ENCODE data around the gene CHMP4A.

DNA sequence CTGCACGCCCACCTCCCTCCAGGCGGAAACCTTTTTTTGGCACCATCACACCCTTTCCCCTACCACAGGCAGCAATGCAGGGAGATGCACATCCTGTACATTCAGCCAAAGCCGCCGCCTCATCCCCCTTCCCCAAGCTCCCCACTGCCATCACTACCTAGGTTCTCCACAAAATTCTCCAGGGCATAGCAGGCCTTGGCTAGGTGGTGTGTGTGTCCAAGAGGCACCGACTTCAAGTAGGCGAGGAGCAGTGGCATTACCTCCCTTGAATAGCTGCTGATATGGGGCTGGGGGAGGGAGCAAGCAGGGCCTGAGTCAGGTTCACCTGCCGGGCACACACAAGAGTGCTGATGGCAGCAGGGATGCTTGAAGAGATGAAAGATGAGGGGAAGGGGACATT lies 28.3 kb downstream of the CHMP4A start:
- TF ChIP-seq, protein P1, sequence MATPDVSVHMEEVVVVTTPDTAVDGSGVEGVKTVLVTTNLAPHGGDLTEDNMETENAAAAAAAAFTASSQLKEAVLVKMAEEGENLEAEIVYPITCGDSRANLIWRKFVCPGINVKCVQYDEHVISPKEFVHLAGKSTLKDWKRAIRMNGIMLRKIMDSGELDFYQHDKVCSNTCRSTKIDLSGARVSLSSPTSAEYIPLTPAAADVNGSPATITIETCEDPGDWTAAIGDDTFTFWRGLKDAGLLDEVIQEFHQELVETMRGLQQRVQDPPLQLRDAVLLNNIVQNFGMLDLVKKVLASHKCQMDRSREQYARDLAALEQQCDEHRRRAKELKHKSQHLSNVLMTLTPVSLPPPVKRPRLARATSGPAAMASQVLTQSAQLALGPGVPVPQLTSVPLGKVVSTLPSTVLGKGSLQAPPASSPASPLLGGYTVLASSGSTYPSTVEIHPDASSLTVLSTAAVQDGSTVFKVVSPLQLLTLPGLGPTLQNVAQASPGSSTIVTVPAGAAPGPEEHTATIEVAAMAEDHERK (CRISPR knock-in tag; IDR thresholded peaks at IDR 0.05; ENCODE audit: low read depth) = no peak
- TF ChIP-seq, protein P2, sequence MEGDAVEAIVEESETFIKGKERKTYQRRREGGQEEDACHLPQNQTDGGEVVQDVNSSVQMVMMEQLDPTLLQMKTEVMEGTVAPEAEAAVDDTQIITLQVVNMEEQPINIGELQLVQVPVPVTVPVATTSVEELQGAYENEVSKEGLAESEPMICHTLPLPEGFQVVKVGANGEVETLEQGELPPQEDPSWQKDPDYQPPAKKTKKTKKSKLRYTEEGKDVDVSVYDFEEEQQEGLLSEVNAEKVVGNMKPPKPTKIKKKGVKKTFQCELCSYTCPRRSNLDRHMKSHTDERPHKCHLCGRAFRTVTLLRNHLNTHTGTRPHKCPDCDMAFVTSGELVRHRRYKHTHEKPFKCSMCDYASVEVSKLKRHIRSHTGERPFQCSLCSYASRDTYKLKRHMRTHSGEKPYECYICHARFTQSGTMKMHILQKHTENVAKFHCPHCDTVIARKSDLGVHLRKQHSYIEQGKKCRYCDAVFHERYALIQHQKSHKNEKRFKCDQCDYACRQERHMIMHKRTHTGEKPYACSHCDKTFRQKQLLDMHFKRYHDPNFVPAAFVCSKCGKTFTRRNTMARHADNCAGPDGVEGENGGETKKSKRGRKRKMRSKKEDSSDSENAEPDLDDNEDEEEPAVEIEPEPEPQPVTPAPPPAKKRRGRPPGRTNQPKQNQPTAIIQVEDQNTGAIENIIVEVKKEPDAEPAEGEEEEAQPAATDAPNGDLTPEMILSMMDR (CRISPR knock-in tag; IDR thresholded peaks at IDR 0.05) = no peak
- TF ChIP-seq SMC3 (IDR thresholded peaks at IDR 0.05; ENCODE audit: low read length) = no peak
- TF ChIP-seq ZNF44 (CRISPR knock-in tag; IDR thresholded peaks at IDR 0.05) = no peak
- TF ChIP-seq, protein P3, sequence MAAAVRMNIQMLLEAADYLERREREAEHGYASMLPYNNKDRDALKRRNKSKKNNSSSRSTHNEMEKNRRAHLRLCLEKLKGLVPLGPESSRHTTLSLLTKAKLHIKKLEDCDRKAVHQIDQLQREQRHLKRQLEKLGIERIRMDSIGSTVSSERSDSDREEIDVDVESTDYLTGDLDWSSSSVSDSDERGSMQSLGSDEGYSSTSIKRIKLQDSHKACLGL (CRISPR knock-in tag; IDR thresholded peaks at IDR 0.05) = no peak
- no peak for TF ChIP-seq RAD21 (CRISPR knock-in tag; IDR thresholded peaks at IDR 0.05)
- no peak for TF ChIP-seq FOXA1 (IDR thresholded peaks at IDR 0.05)
- TF ChIP-seq FOXA1 (CRISPR knock-in tag; IDR thresholded peaks at IDR 0.05) = no peak
- TF ChIP-seq PHF8 (CRISPR knock-in tag; IDR thresholded peaks at IDR 0.05) = no peak
- no peak for TF ChIP-seq IKZF1 (IDR thresholded peaks at IDR 0.05)
- no peak for TF ChIP-seq ATF7 (IDR thresholded peaks at IDR 0.05)
- no peak for TF ChIP-seq ATF7 (CRISPR knock-in tag; IDR thresholded peaks at IDR 0.05)

Measured in HepG2 (cell line).